Muscle of leg (tissue), 9 donors: ENCODE results near the gene IL20RB. TPM values are rescaled to one million over a fixed set of nuclear protein-coding genes. Genes with fewer than 3 reads are reported as not detected.

Source experiments
- polyA plus RNA-seq, 8 donors: library from polyadenylated mRNA; unstranded; fragments of 120-200 nt; gene quantifications; one replicate each; pipeline versions ENCODE4 v1.2.1 to v1.2.3, GENCODE V29; 2013; ENCODE audit warnings: inconsistent platforms in 1 of 8, low replicate concordance in 1 of 8; ENCODE audit not compliant: insufficient read length in 8 of 8, insufficient read depth in 1 of 8
- total RNA-seq: library from RNA; stranded (reverse); fragments of 120-200 nt; gene quantifications from one replicate; pipeline ENCODE4 v1.2.4, GENCODE V29; 2013

The IL20RB gene
- total and polyA plus RNA-seq, 9 donors: 0.58 to 1.5 (median 0.81) TPM

Other genes starting within 250 kb of the IL20RB start
- gene STAG1, start 205.6 kb upstream of the IL20RB start, total RNA-seq: 52.2 TPM
- 10 to 100 TPM; 22.9 to 36.4 (median 32.8) TPM for gene STAG1, start 205.6 kb upstream of the IL20RB start, polyA plus RNA-seq
- gene SLC35G2, start 138.9 kb upstream of the IL20RB start, total RNA-seq: 2.7 TPM
- 1 to 10 TPM; 1.5 to 2.9 (median 2.2) TPM for gene SLC35G2, start 138.9 kb upstream of the IL20RB start, polyA plus RNA-seq
- gene NCK1, start 95.8 kb upstream of the IL20RB start, total RNA-seq: 27.6 TPM
- gene NCK1, start 95.8 kb upstream of the IL20RB start, polyA plus RNA-seq: 10 to 100 TPM; 24.2 to 34.6 (median 27.1) TPM